ENCODE measurements around the gene PIEZO1.

GRCh38 chr16:88759976-88760350 lies 25.1 kb downstream of the PIEZO1 start:
- TF ChIP-seq CTCF (conservative IDR thresholded peaks at IDR 0.05) (no peak), EZH2 (IDR thresholded peaks at IDR 0.05; ENCODE audit: low read depth) (no peak)

Data from PC-9 (cell line).